ENCODE measurements around the gene ZRANB1.

Gene ZRANB1

GRCh38 chr10:125024497-125025234 lies 82.7 kb downstream of the ZRANB1 start:
- no peak for DNase-seq
- Histone ChIP-seq H3K9me3 (ENCODE audit: control extremely low read depth in 1 of 5, control insufficient read depth in 4 of 5, insufficient read depth in 2 of 5, low read depth in 1 of 5, low read length in 4 of 5) (peaks cover 0 to 5% (median 0%) of the 10 kb centered on the region in 5 experiments), H3K4me3 (ENCODE audit: control insufficient read depth in 1 of 7, extremely low read depth in 1 of 7, insufficient read depth in 4 of 7, low read depth in 2 of 7, low read length in 6 of 7) (no peak overlapping the region), H3K4me1 (ENCODE audit: control extremely low read depth in 1 of 4, control insufficient read depth in 4 of 4, insufficient read depth in 4 of 4, low read length in 3 of 4) (peaks cover 0 to 2% (median 0%) of the 10 kb centered on the region in 4 experiments), H3K36me3 (ENCODE audit: control insufficient read depth in 4 of 4, insufficient read depth in 4 of 4, low read length in 3 of 4) (peaks cover 0 to 66% (median 45%) of the 10 kb centered on the region in 4 experiments), H3K27me3 (replicated peaks in 2 of 5; ENCODE audit: control insufficient read depth in 4 of 5, insufficient read depth in 5 of 5, low read length in 4 of 5) (no peaks in the 10 kb centered on the region), H3K27ac (ENCODE audit: insufficient read depth in 1 of 2, low read depth in 1 of 2, low read length in 2 of 2, poor library complexity in 1 of 2, severe bottlenecking in 2 of 2) (no peak overlapping the region)
- 95% methylated on average over 14 of the region's 16 CpGs for WGBS (ENCODE audit: insufficient coverage)
- ChIA-PET CTCF (no interaction called here), POLR2A (no interaction called here)

- POLR2A ChIA-PET = no interaction called here
- Histone ChIP-seq H3K27me3 (replicated peaks in 2 of 5; ENCODE audit: control insufficient read depth in 4 of 5, insufficient read depth in 5 of 5, low read length in 4 of 5) (no peaks in the 10 kb centered on the region), H3K36me3 (ENCODE audit: control insufficient read depth in 4 of 4, insufficient read depth in 4 of 4, low read length in 3 of 4) (peaks cover 0 to 63% (median 44%) of the 10 kb centered on the region in 4 experiments), H3K27ac (ENCODE audit: insufficient read depth in 1 of 2, low read depth in 1 of 2, low read length in 2 of 2, poor library complexity in 1 of 2, severe bottlenecking in 2 of 2) (no peak overlapping the region), H3K4me3 (ENCODE audit: control insufficient read depth in 1 of 7, extremely low read depth in 1 of 7, insufficient read depth in 4 of 7, low read depth in 2 of 7, low read length in 6 of 7) (no peak overlapping the region), H3K9me3 (ENCODE audit: control extremely low read depth in 1 of 5, control insufficient read depth in 4 of 5, insufficient read depth in 2 of 5, low read depth in 1 of 5, low read length in 4 of 5) (no peaks in the 10 kb centered on the region), H3K4me1 (ENCODE audit: control extremely low read depth in 1 of 4, control insufficient read depth in 4 of 4, insufficient read depth in 4 of 4, low read length in 3 of 4) (no peaks in the 10 kb centered on the region)
- WGBS (ENCODE audit: insufficient coverage) = 78% methylated on average over 11 of the region's 12 CpGs
- CTCF ChIA-PET = no interaction called here
- DNase-seq = no peak
These were observed 83.4 kb downstream of the ZRANB1 start for GRCh38 chr10:125025341-125025740.

- Histone ChIP-seq H3K27ac (ENCODE audit: insufficient read depth in 1 of 2, low read depth in 1 of 2, low read length in 2 of 2, poor library complexity in 1 of 2, severe bottlenecking in 2 of 2) (no peak overlapping the region), H3K36me3 (ENCODE audit: control insufficient read depth in 4 of 4, insufficient read depth in 4 of 4, low read length in 3 of 4) (peaks cover 0 to 57% (median 41%) of the 10 kb centered on the region in 4 experiments), H3K4me1 (ENCODE audit: control extremely low read depth in 1 of 4, control insufficient read depth in 4 of 4, insufficient read depth in 4 of 4, low read length in 3 of 4) (no peaks in the 10 kb centered on the region), H3K27me3 (replicated peaks in 2 of 5; ENCODE audit: control insufficient read depth in 4 of 5, insufficient read depth in 5 of 5, low read length in 4 of 5) (no peaks in the 10 kb centered on the region), H3K4me3 (ENCODE audit: control insufficient read depth in 1 of 7, extremely low read depth in 1 of 7, insufficient read depth in 4 of 7, low read depth in 2 of 7, low read length in 6 of 7) (no peak overlapping the region), H3K9me3 (ENCODE audit: control extremely low read depth in 1 of 5, control insufficient read depth in 4 of 5, insufficient read depth in 2 of 5, low read depth in 1 of 5, low read length in 4 of 5) (no peaks in the 10 kb centered on the region)
- ChIA-PET CTCF (interaction anchor here (0.8 kb wide), 1 partner anchor 175 kb away, joined by 3 read pairs; no protein-coding TSS in a partner anchor), POLR2A (no interaction called here)
- WGBS (ENCODE audit: insufficient coverage) = 97% methylated on average over 42 of the region's 51 CpGs
- no peak for DNase-seq
These were observed 84.4 kb downstream of the ZRANB1 start for GRCh38 chr10:125026036-125026931.

GRCh38 chr10:125026974-125027735 lies 85.2 kb downstream of the ZRANB1 start:
- ChIA-PET CTCF (interaction anchor here (0.8 to 1.7 kb wide), 4 partner anchors 16 to 174 kb away, joined by 3 to 6 read pairs (median 4); no protein-coding TSS in a partner anchor), POLR2A (no interaction called here)
- Histone ChIP-seq H3K27me3 (replicated peaks in 2 of 5; ENCODE audit: control insufficient read depth in 4 of 5, insufficient read depth in 5 of 5, low read length in 4 of 5) (no peaks in the 10 kb centered on the region), H3K4me3 (ENCODE audit: control insufficient read depth in 1 of 7, extremely low read depth in 1 of 7, insufficient read depth in 4 of 7, low read depth in 2 of 7, low read length in 6 of 7) (no peak overlapping the region), H3K27ac (ENCODE audit: insufficient read depth in 1 of 2, low read depth in 1 of 2, low read length in 2 of 2, poor library complexity in 1 of 2, severe bottlenecking in 2 of 2) (no peak overlapping the region), H3K36me3 (ENCODE audit: control insufficient read depth in 4 of 4, insufficient read depth in 4 of 4, low read length in 3 of 4) (peaks cover 0 to 52% (median 38%) of the 10 kb centered on the region in 4 experiments), H3K4me1 (ENCODE audit: control extremely low read depth in 1 of 4, control insufficient read depth in 4 of 4, insufficient read depth in 4 of 4, low read length in 3 of 4) (no peaks in the 10 kb centered on the region), H3K9me3 (ENCODE audit: control extremely low read depth in 1 of 5, control insufficient read depth in 4 of 5, insufficient read depth in 2 of 5, low read depth in 1 of 5, low read length in 4 of 5) (no peaks in the 10 kb centered on the region)
- DNase-seq = no peak
- WGBS (ENCODE audit: insufficient coverage) = 95% methylated on average over 28 of the region's 40 CpGs

- CTCF ChIA-PET = interaction anchor here (1.1 to 1.7 kb wide), 5 partner anchors 12 to 35 kb away, joined by 3 to 6 read pairs (median 3); no protein-coding TSS in a partner anchor
- H3K27ac ChIP-seq (ENCODE audit: insufficient read depth in 1 of 2, low read depth in 1 of 2, low read length in 2 of 2, poor library complexity in 1 of 2, severe bottlenecking in 2 of 2) = no peak overlapping the region
These were observed 86.2 kb downstream of the ZRANB1 start for GRCh38 chr10:125027871-125028869.

GRCh38 chr10:125029584-125030242 lies 87.8 kb downstream of the ZRANB1 start:
- POLR2A ChIA-PET = no interaction called here
- CTCF ChIA-PET = interaction anchor here (1.0 to 1.2 kb wide), 3 partner anchors 9 to 25 kb away, joined by 3 to 4 read pairs (median 3); no protein-coding TSS in a partner anchor
- no peak for DNase-seq
- no peak overlapping the region for H3K4me3 ChIP-seq (ENCODE audit: control insufficient read depth in 1 of 7, extremely low read depth in 1 of 7, insufficient read depth in 4 of 7, low read depth in 2 of 7, low read length in 6 of 7)
- H3K9me3 ChIP-seq (ENCODE audit: control extremely low read depth in 1 of 5, control insufficient read depth in 4 of 5, insufficient read depth in 2 of 5, low read depth in 1 of 5, low read length in 4 of 5) = no peaks in the 10 kb centered on the region
- no peaks in the 10 kb centered on the region for H3K27me3 ChIP-seq (replicated peaks in 2 of 5; ENCODE audit: control insufficient read depth in 4 of 5, insufficient read depth in 5 of 5, low read length in 4 of 5)
- H3K36me3 ChIP-seq (ENCODE audit: control insufficient read depth in 4 of 4, insufficient read depth in 4 of 4, low read length in 3 of 4) = peaks cover 0 to 46% (median 39%) of the 10 kb centered on the region in 4 experiments
- 95% methylated on average over 6 of the region's 7 CpGs for WGBS (ENCODE audit: insufficient coverage)
- no peaks in the 10 kb centered on the region for H3K4me1 ChIP-seq (ENCODE audit: control extremely low read depth in 1 of 4, control insufficient read depth in 4 of 4, insufficient read depth in 4 of 4, low read length in 3 of 4)
- no peak overlapping the region for H3K27ac ChIP-seq (ENCODE audit: insufficient read depth in 1 of 2, low read depth in 1 of 2, low read length in 2 of 2, poor library complexity in 1 of 2, severe bottlenecking in 2 of 2)

More at GRCh38 chr10:125027871-125028869, 86.2 kb downstream of the ZRANB1 start:
- 98% methylated on average over 16 of the region's 17 CpGs for WGBS (ENCODE audit: insufficient coverage)
- DNase-seq = no peak
- Histone ChIP-seq H3K36me3 (ENCODE audit: control insufficient read depth in 4 of 4, insufficient read depth in 4 of 4, low read length in 3 of 4) (peaks cover 0 to 51% (median 41%) of the 10 kb centered on the region in 4 experiments), H3K4me3 (ENCODE audit: control insufficient read depth in 1 of 7, extremely low read depth in 1 of 7, insufficient read depth in 4 of 7, low read depth in 2 of 7, low read length in 6 of 7) (no peak overlapping the region), H3K27me3 (replicated peaks in 2 of 5; ENCODE audit: control insufficient read depth in 4 of 5, insufficient read depth in 5 of 5, low read length in 4 of 5) (no peaks in the 10 kb centered on the region), H3K9me3 (ENCODE audit: control extremely low read depth in 1 of 5, control insufficient read depth in 4 of 5, insufficient read depth in 2 of 5, low read depth in 1 of 5, low read length in 4 of 5) (no peaks in the 10 kb centered on the region), H3K4me1 (ENCODE audit: control extremely low read depth in 1 of 4, control insufficient read depth in 4 of 4, insufficient read depth in 4 of 4, low read length in 3 of 4) (no peaks in the 10 kb centered on the region)
- POLR2A ChIA-PET = no interaction called here

Data from common myeloid progenitor, CD34-positive (primary cell).